ENCODE measurements around the gene PPP1R2C.

The PPP1R2C gene

DNA sequence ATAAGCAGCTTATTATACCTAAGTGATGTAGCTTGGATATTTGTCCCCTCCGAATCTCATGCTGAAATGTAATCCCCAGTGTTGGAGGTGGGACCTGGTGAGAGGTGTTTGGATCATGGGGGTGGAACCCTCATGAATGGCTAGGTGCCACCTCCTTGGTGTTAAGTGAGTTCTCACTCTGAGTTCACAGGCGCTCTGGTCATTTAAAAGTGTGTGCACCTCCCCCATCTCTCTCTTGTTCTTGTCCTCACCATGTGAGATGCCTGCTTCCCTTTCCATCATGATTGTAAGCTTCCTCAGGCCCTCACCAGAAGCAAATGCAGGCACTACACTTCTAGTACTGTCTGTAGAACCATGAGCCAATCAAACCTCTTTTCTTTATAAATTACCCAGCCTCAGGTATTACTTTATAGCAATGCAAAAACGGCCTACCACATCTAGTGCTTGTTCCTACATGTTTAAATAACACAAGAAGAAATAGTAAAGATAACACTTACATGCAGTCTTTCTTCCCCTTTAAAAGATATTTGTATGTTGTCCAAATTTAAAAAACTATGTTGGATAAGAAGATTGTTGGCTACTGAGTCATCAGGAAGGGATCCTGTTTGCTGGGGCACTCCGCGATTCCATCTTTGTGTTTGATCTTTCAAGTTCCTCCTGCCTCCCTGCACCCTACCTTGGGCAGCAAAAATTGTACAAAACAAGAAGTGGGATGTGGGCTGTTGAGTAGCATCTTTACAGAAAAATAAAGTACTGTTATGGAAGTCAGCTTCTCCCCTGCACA is 29.7 kb downstream of the PPP1R2C start:
- DNase-seq, result no peak

DNA sequence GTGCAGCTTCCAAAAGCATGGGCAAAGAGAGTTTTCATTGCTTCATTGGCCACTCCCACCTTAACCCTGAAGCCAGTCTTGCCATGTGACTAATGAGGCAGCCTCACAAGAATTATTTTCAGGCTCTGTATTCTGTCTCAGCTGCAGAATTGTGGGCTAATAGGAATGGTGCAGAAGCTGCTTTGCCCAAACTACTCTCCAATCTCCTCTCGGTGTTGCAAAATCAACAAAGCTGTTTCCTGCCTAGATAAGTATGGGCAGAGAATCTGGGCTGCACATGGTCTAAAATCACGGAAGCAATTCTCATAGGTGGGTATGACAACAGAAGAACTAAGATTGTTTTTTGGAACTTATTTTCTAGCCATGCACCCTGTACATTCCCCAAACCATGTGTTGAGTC is 31.4 kb downstream of the PPP1R2C start:
- DNase-seq, result no peak

DNA sequence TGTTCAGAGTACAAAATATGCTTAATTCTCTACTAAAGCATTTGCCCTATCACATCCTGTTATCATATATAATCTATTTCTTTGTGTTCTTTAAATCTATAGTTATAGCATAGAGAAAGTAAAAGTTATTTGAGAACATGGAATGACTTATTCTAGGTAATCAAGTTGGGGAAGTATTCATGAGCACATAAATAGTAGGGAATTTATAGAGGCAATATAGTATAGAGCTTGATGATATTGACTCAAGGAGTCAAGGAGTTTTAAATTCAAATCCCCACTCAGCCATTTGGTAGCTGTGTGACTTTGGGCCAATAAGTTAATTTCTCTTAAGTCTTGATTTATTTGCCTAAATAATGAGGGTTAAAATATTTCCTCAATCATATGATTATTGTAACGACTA is 37.5 kb downstream of the PPP1R2C start:
- no peak for DNase-seq

DNA sequence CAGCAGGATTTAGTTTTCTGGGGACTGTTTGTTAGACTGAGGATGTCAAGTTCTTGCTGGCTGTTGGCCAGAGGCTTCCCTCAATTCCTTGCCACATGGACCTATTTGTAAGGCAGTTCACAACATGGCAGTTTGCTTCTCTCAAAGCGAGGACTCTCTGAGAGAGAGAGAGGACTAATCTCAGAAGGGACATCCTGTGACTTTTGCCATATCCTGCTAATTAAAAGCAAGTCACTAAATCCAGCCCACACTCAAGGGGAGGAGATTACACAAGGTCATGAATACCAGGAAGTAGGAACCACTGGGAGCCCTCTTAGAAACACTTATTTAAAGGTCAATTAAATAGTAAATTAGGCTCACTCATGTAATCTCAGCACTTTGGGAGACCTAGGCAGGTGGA is 38.2 kb downstream of the PPP1R2C start:
- DNase-seq, result no peak

DNA sequence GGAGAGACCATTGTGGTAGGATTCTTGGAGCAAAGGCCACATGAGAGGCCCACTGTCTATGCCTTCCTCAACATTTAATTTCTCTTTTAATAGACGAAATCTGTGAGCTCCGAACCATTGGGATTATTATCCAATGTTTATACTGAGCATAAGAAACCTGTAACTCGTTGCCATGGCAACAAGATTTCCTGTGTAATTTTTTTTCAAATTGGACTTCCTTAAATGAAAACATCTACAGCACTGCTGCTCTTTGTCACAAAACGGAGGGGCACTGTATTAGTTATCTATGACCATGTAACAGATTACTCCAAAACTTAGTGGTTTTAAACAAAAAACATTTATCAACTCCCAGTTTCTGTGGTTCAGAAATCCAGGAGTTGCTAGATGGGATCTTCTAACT is 38.7 kb downstream of the PPP1R2C start:
- DNase-seq, result no peak

DNA sequence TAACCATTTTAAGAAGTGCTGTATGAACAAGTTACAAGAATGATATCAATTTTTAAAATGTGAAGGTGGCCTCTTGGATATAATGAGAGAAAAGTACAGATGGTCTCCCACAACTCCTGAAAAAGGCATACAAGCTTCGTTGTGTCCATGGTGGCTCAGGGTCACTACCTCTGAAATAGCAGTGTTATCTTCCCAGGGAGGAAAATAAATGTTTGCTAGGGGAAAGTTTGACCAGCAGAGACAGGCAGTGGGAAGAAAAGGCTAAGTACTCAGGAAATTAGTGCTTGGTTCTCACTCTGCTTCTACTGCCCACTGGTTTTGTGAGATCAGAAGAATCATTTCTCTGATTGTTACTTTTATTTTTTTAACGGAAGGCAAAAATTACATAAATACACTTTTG is 39.4 kb downstream of the PPP1R2C start:
- no peak for DNase-seq

DNA sequence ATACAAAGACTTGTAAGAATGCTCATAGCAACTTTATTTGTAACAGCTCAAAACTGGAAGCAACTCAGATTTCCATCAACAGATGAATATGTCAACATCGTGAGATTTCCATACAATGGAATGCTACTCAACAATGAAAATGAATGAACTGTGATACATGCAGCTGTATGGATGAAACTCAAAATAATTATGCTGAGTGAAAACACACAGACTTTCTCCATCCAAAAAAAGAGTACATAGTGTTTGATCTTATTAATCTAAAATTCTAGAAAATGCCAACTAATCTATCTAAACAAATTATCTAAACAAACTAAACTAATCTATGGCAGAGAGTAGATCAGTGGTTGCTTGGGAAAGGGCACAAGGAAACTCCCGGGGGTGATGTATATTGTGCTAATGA is 42.7 kb downstream of the PPP1R2C start:
- DNase-seq, result no peak

DNA sequence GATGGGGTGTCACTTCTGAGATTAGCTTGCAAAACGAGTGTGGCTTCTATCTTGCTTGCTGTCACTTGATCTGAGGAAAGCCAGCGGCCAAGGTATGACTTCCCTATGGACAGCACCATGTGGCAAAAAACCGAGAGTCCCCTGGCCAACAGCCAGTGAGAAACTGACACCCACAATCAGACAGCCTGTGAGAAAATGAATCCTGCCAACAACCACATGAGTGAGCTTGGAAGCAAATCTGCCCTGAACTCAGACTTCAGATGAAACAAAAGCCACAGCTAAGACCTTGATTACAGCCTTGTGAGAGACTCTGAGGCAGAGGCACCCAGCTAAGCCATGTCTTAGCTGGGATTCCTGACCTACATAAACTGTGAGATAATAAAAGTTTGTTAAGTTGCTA is 45.5 kb downstream of the PPP1R2C start:
- DNase-seq, result no peak
